HG02610 (cell line): ENCODE measurements around the gene DHODH.

Source experiments
- ATAC-seq: cut with Tn5 transposase; IDR thresholded peaks from one replicate; pipeline ENCODE4 v1.9.1; 2021; ENCODE audit warnings: mild to moderate bottlenecking, moderate library complexity; ENCODE audit not compliant: unreplicated experiment

Gene DHODH

GRCh38 chr16:72013389-72013788, 4.8 kb downstream of the DHODH start:
- ATAC-seq, result no peak

GRCh38 chr16:72013888-72014581, 5.5 kb downstream of the DHODH start:
- ATAC-seq, result no peak

- no peak for ATAC-seq
These were observed 6.1 kb downstream of the DHODH start for GRCh38 chr16:72014675-72015074.

GRCh38 chr16:72015124-72015523, 6.6 kb downstream of the DHODH start:
- ATAC-seq, result no peak

- no peak for ATAC-seq
These were observed 9.9 kb downstream of the DHODH start for GRCh38 chr16:72018470-72018869.

GRCh38 chr16:72021043-72021442, 12.5 kb downstream of the DHODH start:
- no peak for ATAC-seq

- ATAC-seq, result no peak
These were observed 13.6 kb downstream of the DHODH start for GRCh38 chr16:72022127-72022526.

- no peak for ATAC-seq
These were observed 15.4 kb downstream of the DHODH start for GRCh38 chr16:72023962-72024361.

- no peak for ATAC-seq
These were observed 16.4 kb downstream of the DHODH start for GRCh38 chr16:72024862-72025382.

GRCh38 chr16:72025404-72026114, 17.0 kb downstream of the DHODH start:
- no peak for ATAC-seq

- ATAC-seq, result no peak
These were observed 19.3 kb downstream of the DHODH start for GRCh38 chr16:72027669-72028378.

- ATAC-seq, result no peak
These were observed 21.2 kb downstream of the DHODH start for GRCh38 chr16:72029567-72030271.

- no peak for ATAC-seq
These were observed 24.9 kb downstream of the DHODH start for GRCh38 chr16:72033437-72033836.

- ATAC-seq, result no peak
These were observed 27.6 kb downstream of the DHODH start for GRCh38 chr16:72036098-72036497.

GRCh38 chr16:72042157-72042660, 33.7 kb downstream of the DHODH start:
- no peak for ATAC-seq

GRCh38 chr16:72043058-72043457, 34.5 kb downstream of the DHODH start:
- ATAC-seq, result no peak

GRCh38 chr16:72043539-72043938, 35.0 kb downstream of the DHODH start:
- no peak for ATAC-seq

GRCh38 chr16:72044296-72044695, 35.8 kb downstream of the DHODH start:
- no peak for ATAC-seq

GRCh38 chr16:72044825-72045359, 36.3 kb downstream of the DHODH start:
- ATAC-seq, result no peak

GRCh38 chr16:72049110-72049509, 40.6 kb downstream of the DHODH start:
- no peak for ATAC-seq
